GM23248 (cell line): ENCODE results near the gene SLC10A6.

Experiments used
- EZH2 ChIP-seq: fragments of 200-600 bp; sonication (generic); IDR thresholded peaks from 2 replicates; pipeline ENCODE4 v1.6.1; 2018; ENCODE audit warnings: antibody characterized with exemption, mild to moderate bottlenecking; ENCODE audit not compliant: insufficient read depth, poor library complexity, severe bottlenecking
- EZH2phosphoT487 ChIP-seq: fragments of 200-600 bp; sonication (generic); IDR thresholded peaks from 2 replicates; pipeline ENCODE4 v1.6.1; 2018; ENCODE audit warnings: antibody characterized with exemption, moderate library complexity, mild to moderate bottlenecking, low read depth; ENCODE audit not compliant: insufficient read depth

GRCh38 chr4:86841309-86841708 is 7.9 kb downstream of the SLC10A6 start:
- no peak for TF ChIP-seq EZH2
- no peak for TF ChIP-seq EZH2phosphoT487
